PFSK-1 (cell line): ENCODE data around the gene ELK3.

Experiments
- FOXP2 ChIP-seq: optimal IDR thresholded peaks from 2 replicates; pipeline ENCODE3; 2011; ENCODE audit warnings: borderline replicate concordance, control low read depth, inconsistent platforms; ENCODE audit not compliant: insufficient read depth; ENCODE audit errors: extremely low read length, extremely low read depth
- POLR2AphosphoS5 ChIP-seq: IDR thresholded peaks from 2 replicates; pipeline ENCODE4 v1.6.1; 2012; ENCODE audit warnings: low read depth, mild to moderate bottlenecking, control low read depth, low read length, moderate library complexity
- SIN3A ChIP-seq: IDR thresholded peaks from 2 replicates; pipeline ENCODE4 v1.6.1; 2012; ENCODE audit warnings: mild to moderate bottlenecking, low read length, moderate library complexity, borderline replicate concordance; ENCODE audit not compliant: insufficient read depth
- TAF1 ChIP-seq: IDR thresholded peaks from 2 replicates; pipeline ENCODE4 v1.6.1; 2012; ENCODE audit warnings: low read length, control low read depth, borderline replicate concordance; ENCODE audit not compliant: insufficient read depth
- TF ChIP-seq, protein P1 (sequence below), 2 experiments: IDR thresholded peaks; 2 replicates each; pipeline versions ENCODE4 v1.6.1 to v1.8.0; 2011 to 2012; ENCODE audit warnings: low read depth in 2 of 2, low read length in 2 of 2, control low read depth in 1 of 2, inconsistent platforms in 1 of 2, mild to moderate bottlenecking in 1 of 2, moderate library complexity in 1 of 2; ENCODE audit not compliant: insufficient read depth in 1 of 2

ELK3 gene

DNA sequence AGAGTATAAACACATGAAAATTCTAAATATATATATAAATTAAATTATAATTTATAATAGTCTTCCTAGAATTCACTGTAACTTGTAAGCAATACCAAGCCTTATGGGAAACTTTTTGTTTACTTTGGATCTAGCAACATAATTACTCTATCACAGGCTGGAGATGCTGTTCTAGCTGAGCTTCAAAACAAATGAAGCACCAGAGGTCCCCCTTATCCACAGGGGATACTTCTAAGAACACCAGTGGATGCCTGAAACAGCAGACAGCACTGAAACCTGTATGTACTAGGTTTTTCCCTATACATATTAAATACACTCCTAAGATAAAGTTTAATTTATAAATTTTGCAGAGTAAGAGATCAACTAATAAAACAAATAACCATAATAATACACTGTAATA is 109.5 kb downstream of the ELK3 start:
- TF ChIP-seq SIN3A, result no peak
- no peak for TF ChIP-seq TAF1
- TF ChIP-seq FOXP2, result no peak
- TF ChIP-seq, protein P1, sequence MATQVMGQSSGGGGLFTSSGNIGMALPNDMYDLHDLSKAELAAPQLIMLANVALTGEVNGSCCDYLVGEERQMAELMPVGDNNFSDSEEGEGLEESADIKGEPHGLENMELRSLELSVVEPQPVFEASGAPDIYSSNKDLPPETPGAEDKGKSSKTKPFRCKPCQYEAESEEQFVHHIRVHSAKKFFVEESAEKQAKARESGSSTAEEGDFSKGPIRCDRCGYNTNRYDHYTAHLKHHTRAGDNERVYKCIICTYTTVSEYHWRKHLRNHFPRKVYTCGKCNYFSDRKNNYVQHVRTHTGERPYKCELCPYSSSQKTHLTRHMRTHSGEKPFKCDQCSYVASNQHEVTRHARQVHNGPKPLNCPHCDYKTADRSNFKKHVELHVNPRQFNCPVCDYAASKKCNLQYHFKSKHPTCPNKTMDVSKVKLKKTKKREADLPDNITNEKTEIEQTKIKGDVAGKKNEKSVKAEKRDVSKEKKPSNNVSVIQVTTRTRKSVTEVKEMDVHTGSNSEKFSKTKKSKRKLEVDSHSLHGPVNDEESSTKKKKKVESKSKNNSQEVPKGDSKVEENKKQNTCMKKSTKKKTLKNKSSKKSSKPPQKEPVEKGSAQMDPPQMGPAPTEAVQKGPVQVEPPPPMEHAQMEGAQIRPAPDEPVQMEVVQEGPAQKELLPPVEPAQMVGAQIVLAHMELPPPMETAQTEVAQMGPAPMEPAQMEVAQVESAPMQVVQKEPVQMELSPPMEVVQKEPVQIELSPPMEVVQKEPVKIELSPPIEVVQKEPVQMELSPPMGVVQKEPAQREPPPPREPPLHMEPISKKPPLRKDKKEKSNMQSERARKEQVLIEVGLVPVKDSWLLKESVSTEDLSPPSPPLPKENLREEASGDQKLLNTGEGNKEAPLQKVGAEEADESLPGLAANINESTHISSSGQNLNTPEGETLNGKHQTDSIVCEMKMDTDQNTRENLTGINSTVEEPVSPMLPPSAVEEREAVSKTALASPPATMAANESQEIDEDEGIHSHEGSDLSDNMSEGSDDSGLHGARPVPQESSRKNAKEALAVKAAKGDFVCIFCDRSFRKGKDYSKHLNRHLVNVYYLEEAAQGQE (IDR thresholded peaks at IDR 0.05; ENCODE audit: insufficient read depth in 1 of 2, low read depth in 2 of 2, low read length in 2 of 2), result no peak
- TF ChIP-seq POLR2AphosphoS5, result no peak

DNA sequence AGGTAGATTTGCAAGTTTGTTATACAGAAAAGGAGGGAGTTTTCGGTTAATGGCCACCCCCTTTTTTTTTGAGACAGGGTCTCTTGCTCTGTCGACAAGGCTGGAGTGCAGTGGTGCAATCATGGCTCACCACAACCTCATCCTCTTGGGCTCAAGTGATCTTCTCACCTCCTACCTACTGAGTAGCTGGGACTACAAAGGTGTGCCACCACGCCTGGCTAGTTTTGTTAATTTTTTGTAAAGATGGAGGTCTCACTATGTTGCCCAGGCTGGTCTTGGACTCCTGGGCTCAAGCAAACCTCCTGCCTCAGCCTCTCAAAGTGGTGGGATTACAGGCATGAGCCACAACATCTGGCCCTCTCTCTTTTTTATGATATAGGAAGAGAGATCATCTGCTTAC is 111.5 kb downstream of the ELK3 start:
- TF ChIP-seq, protein P1 (IDR thresholded peaks at IDR 0.05; ENCODE audit: insufficient read depth in 1 of 2, low read depth in 2 of 2, low read length in 2 of 2), result no peak
- TF ChIP-seq FOXP2 (no peak), POLR2AphosphoS5 (no peak), SIN3A (no peak), TAF1 (no peak)

DNA sequence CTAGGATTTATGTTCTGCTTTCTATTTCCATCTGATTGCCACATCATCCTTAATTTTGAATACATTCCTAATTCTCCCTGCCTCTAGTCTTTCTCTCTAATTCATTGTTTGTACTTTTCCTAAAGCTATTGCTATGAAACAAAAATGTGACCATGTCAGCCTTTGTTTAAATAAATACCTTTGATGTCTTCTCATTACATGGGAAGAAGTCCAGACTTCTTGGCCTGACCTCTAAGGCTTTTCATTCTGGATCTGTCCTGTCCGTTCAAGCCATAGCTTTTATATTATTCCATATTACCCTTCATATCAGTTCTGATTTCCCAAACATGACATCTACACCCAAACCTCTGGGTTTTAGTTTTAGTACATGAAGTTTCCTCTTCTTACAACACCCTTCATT is 114.7 kb downstream of the ELK3 start:
- TF ChIP-seq SIN3A, result no peak
- TF ChIP-seq FOXP2, result no peak
- no peak for TF ChIP-seq POLR2AphosphoS5
- TF ChIP-seq, protein P1 (IDR thresholded peaks at IDR 0.05; ENCODE audit: insufficient read depth in 1 of 2, low read depth in 2 of 2, low read length in 2 of 2), result no peak
- no peak for TF ChIP-seq TAF1

DNA sequence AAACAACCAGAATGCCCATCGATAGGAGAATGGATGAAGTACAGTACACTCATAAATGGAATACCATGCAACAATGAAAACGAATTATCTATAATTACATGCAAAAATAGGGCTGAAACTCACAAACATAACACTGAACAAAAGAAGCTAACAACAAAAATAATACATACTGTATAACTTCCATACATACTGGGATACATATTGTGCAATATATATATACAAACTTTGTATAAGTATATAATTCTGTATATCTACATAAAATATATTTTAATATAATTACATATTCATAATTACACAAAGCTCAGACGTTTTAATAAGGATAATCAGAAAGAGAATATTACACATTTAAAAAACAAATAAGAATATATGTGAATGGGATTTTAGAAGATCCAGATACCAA is 115.9 kb downstream of the ELK3 start:
- no peak for TF ChIP-seq POLR2AphosphoS5
- TF ChIP-seq TAF1, result no peak
- TF ChIP-seq SIN3A, result no peak
- TF ChIP-seq, protein P1 (IDR thresholded peaks at IDR 0.05; ENCODE audit: insufficient read depth in 1 of 2, low read depth in 2 of 2, low read length in 2 of 2), result no peak
- no peak for TF ChIP-seq FOXP2

DNA sequence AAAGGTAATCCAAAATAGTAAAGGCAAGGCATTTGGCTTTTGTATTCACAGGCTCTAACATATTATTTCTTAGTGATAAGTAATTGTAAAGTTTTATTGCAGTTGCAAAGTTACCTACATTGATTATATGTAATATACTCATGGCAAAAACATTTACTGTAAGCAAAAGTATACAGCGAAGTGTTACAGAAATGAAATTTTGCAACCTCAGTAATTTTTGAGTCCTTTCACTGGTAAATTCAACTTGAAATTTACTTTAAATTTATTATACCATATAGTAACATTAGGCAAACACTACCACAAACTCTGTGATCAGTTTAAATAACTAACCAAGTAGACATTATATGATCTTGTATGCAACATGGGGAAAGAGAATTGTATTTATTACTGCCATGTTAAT is 117.0 kb downstream of the ELK3 start:
- TF ChIP-seq TAF1 (no peak), FOXP2 (no peak), POLR2AphosphoS5 (no peak), SIN3A (no peak)
- TF ChIP-seq, protein P1 (IDR thresholded peaks at IDR 0.05; ENCODE audit: insufficient read depth in 1 of 2, low read depth in 2 of 2, low read length in 2 of 2), result no peak
